Dedifferentiated amniotic fluid mesenchymal stem cell (primary cell): ENCODE data around the gene EDNRA.
A peak's percentile ranks its signal among the peaks of the same experiment; 100 is the strongest.

ENCODE experiments used
- DNase-seq: peaks from one replicate; pipeline ENCODE4 v3.0.0-alpha.2; 2016; ENCODE audit errors: extremely low spot score

EDNRA gene

GRCh38 chr4:147589586-147589985, 108.7 kb downstream of the EDNRA start:
- DNase-seq = no peak

GRCh38 chr4:147590249-147590920, 109.5 kb downstream of the EDNRA start:
- DNase-seq = peak; percentile 82

GRCh38 chr4:147591106-147591505, 110.2 kb downstream of the EDNRA start:
- DNase-seq = no peak

- DNase-seq = no peak
These were observed 113.2 kb downstream of the EDNRA start for GRCh38 chr4:147594107-147594506.
